ENCODE measurements around the gene PIP4K2C. TPM values are rescaled to one million over a fixed set of nuclear protein-coding genes. Genes with fewer than 3 reads are reported as not detected.

Gene PIP4K2C
- total RNA-seq, 1 donor from 2014 or later, result 31.0 TPM

GRCh38 chr12:57550641-57551549 lies 40.1 kb upstream of the PIP4K2C start:
- TF ChIP-seq CTCF (IDR thresholded peaks at IDR 0.05), result no peak
- Histone ChIP-seq H3K36me3 (no peaks in the 10 kb centered on the region), H3K27ac (no peak overlapping the region), H3K4me3 (no peak overlapping the region), H3K4me1 (peaks cover 8% of the 10 kb centered on the region), H3K9me3 (no peaks in the 10 kb centered on the region), H3K27me3 (peaks cover 27% of the 10 kb centered on the region)
- intact Hi-C loops (cut with DNase I), result no loop called here
- ATAC-seq (no peak), DNase-seq (peak; percentile 3)

GRCh38 chr12:57551637-57552305 lies 39.2 kb upstream of the PIP4K2C start:
- no peak overlapping the region for H3K27ac ChIP-seq
- H3K9me3 ChIP-seq, result no peaks in the 10 kb centered on the region
- no peak for ATAC-seq
- intact Hi-C loops (cut with DNase I), result no loop called here
- H3K4me3 ChIP-seq, result no peak overlapping the region
- DNase-seq, result peak; percentile 12
- H3K36me3 ChIP-seq, result no peaks in the 10 kb centered on the region
- no peak for TF ChIP-seq CTCF (IDR thresholded peaks at IDR 0.05)
- peaks cover 27% of the 10 kb centered on the region for H3K27me3 ChIP-seq
- H3K4me1 ChIP-seq, result peaks cover 4% of the 10 kb centered on the region

- Histone ChIP-seq H3K27me3 (peaks cover 27% of the 10 kb centered on the region), H3K27ac (no peak overlapping the region), H3K9me3 (no peaks in the 10 kb centered on the region), H3K4me3 (no peak overlapping the region), H3K4me1 (peaks cover 4% of the 10 kb centered on the region), H3K36me3 (no peaks in the 10 kb centered on the region)
- ATAC-seq (no peak), DNase-seq (no peak)
- intact Hi-C loops (cut with DNase I), result no loop called here
- TF ChIP-seq CTCF (IDR thresholded peaks at IDR 0.05), result no peak
These were observed 38.7 kb upstream of the PIP4K2C start for GRCh38 chr12:57552306-57552651.

GRCh38 chr12:57552835-57553313 lies 38.1 kb upstream of the PIP4K2C start:
- Histone ChIP-seq H3K4me3 (no peak overlapping the region), H3K4me1 (peaks cover 4% of the 10 kb centered on the region), H3K27me3 (peaks cover 27% of the 10 kb centered on the region), H3K9me3 (no peaks in the 10 kb centered on the region), H3K36me3 (no peaks in the 10 kb centered on the region), H3K27ac (no peak overlapping the region)
- intact Hi-C loops (cut with DNase I), result no loop called here
- DNase-seq, result peak; percentile 18
- TF ChIP-seq CTCF (IDR thresholded peaks at IDR 0.05), result no peak
- ATAC-seq, result no peak

- Histone ChIP-seq H3K27me3 (peaks cover 20% of the 10 kb centered on the region), H3K27ac (no peak overlapping the region), H3K4me3 (no peak overlapping the region), H3K36me3 (no peaks in the 10 kb centered on the region), H3K9me3 (no peaks in the 10 kb centered on the region), H3K4me1 (peaks cover 4% of the 10 kb centered on the region)
- TF ChIP-seq CTCF (IDR thresholded peaks at IDR 0.05), result no peak
- no peak for ATAC-seq
- DNase-seq, result no peak
- intact Hi-C loops (cut with DNase I), result no loop called here
These were observed 37.4 kb upstream of the PIP4K2C start for GRCh38 chr12:57553343-57554202.
